ENCODE data around the gene BCL7C. TPM values are rescaled to one million over a fixed set of nuclear protein-coding genes. Genes with fewer than 3 reads are reported as not detected.

The BCL7C gene
- total and polyA plus RNA-seq, 10 of the 15 experiments (the other 5 are each of a cell fraction or from before 2014, with no cell fraction given) = 1.1 to 30.5 (median 13.7) TPM

DNA sequence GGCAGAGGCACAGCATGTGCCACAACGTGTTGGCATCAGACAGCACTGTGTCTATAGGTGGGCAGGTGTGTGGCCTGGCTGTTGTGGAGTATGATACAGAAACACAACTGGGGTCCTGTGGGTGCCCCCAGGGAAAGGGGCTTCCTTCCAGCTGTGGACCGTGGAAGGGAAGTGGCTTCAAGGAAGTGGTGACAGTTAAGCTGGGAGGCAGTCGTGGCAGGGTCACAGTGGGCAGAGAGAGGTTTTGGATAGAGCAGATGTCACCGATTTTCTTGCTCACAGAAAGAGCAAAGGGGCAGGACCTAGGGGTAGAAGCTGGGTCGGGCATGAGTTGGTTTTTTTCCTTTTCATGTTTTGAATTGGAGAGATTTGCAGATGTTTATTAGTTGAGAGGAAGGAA is 43.8 kb upstream of the BCL7C start:
- no peak overlapping the region for H3K27ac ChIP-seq (ENCODE audit: control insufficient read depth, insufficient read depth)
- H3K9me3 ChIP-seq (replicated peaks; ENCODE audit: control insufficient read depth, insufficient read depth, low read length) = no peaks in the 10 kb centered on the region
- 47% methylated on average over 5 of the region's 5 CpGs for WGBS (ENCODE audit: insufficient coverage, insufficient replicate concordance, low lambda C conversion rate, missing lambda C conversion rate)
- no peaks in the 10 kb centered on the region for H3K27me3 ChIP-seq (replicated peaks in 1 of 2; ENCODE audit: control insufficient read depth in 2 of 2, insufficient read depth in 2 of 2, low read length in 1 of 2)
- ATAC-seq (no peak), DNase-seq (ENCODE audit: low read depth, low spot score) (no peak), FAIRE-seq (no peak)
- BruUV-seq (replicated peaks) = no TSS peak
- intact Hi-C loops (cut with micrococcal nuclease; ENCODE audit: unreplicated experiment) = no loop called here
- H4K20me1 ChIP-seq (ENCODE audit: control insufficient read depth, insufficient read depth) = no peaks in the 10 kb centered on the region
- H3K36me3 ChIP-seq (ENCODE audit: control insufficient read depth in 2 of 2, insufficient read depth in 2 of 2, low read length in 1 of 2) = peaks cover 0 to 4% of the 10 kb centered on the region in 2 experiments; a peak in 2 of 4 replicates
- H3K4me1 ChIP-seq (ENCODE audit: control insufficient read depth, insufficient read depth, low read length) = peaks cover 9% of the 10 kb centered on the region
- ChIA-PET CTCF (interaction anchor here (1.5 to 4.0 kb wide), 3 partner anchors 10 to 93 kb away, joined by 3 to 14 read pairs (median 7); no protein-coding TSS in a partner anchor), SMC1A (ENCODE audit: uncharacterized antibody, unreplicated experiment) (no interaction called here), POLR2A (interaction anchor here (0.6 kb wide), 1 partner anchor 22 kb away, joined by 5 read pairs; no protein-coding TSS in a partner anchor), RAD21 (ENCODE audit: unreplicated experiment) (interaction anchor here (0.6 kb wide), 1 partner anchor 205 kb away, joined by 3 read pairs; no protein-coding TSS in a partner anchor)
- H3K79me2 ChIP-seq (ENCODE audit: control insufficient read depth, insufficient read depth, low read length) = no peaks in the 10 kb centered on the region
- no peak overlapping the region for H3K9ac ChIP-seq (ENCODE audit: control insufficient read depth, insufficient read depth, low read length)
- H3K4me3 ChIP-seq = no peak overlapping the region
- no peak overlapping the region for H3K4me2 ChIP-seq (ENCODE audit: control insufficient read depth, insufficient read depth)
- H2AFZ ChIP-seq (ENCODE audit: control insufficient read depth, low read depth, low read length) = no peak overlapping the region
- in situ Hi-C loops (cut with MboI) = no loop called here
- TF ChIP-seq CBX5 (IDR thresholded peaks at IDR 0.05; ENCODE audit: low read depth) = no peak
- no peak for TF ChIP-seq MLLT1 (IDR thresholded peaks at IDR 0.05)
- no peak for TF ChIP-seq HDAC2 (IDR thresholded peaks at IDR 0.05)
- TF ChIP-seq SMAD1 (IDR thresholded peaks at IDR 0.05; ENCODE audit: low read depth, partially characterized antibody) = no peak
- TF ChIP-seq PKNOX1 (IDR thresholded peaks at IDR 0.05) = no peak
- TF ChIP-seq SRF (IDR thresholded peaks at IDR 0.05; ENCODE audit: low read depth in 2 of 2, low read length in 2 of 2) = no peak
- no peak for TF ChIP-seq BCLAF1 (IDR thresholded peaks at IDR 0.05)
- TF ChIP-seq YBX1 (IDR thresholded peaks at IDR 0.05) = no peak
- TF ChIP-seq ZBTB40 (IDR thresholded peaks at IDR 0.05; ENCODE audit: borderline replicate concordance) = no peak
- TF ChIP-seq STAT3 (IDR thresholded peaks at IDR 0.05; ENCODE audit: low read depth, low read length) = no peak
- TF ChIP-seq, protein P1, sequence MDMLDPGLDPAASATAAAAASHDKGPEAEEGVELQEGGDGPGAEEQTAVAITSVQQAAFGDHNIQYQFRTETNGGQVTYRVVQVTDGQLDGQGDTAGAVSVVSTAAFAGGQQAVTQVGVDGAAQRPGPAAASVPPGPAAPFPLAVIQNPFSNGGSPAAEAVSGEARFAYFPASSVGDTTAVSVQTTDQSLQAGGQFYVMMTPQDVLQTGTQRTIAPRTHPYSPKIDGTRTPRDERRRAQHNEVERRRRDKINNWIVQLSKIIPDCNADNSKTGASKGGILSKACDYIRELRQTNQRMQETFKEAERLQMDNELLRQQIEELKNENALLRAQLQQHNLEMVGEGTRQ (IDR thresholded peaks at IDR 0.05; ENCODE audit: borderline replicate concordance, low read depth, low read length) = no peak
- TF ChIP-seq SMARCA5 (IDR thresholded peaks at IDR 0.05) = no peak

Measured in GM12878 (cell line).